Retinal pigment epithelial cell (primary cell): ENCODE results near the gene ALPL.

Experiments
- DNase-seq: peaks from one replicate; pipeline ENCODE4 v3.0.0-alpha.2; 2010; ENCODE audit warnings: low read depth
- H3K4me3 ChIP-seq: 2 replicates; pipeline ENCODE4 v1.5.1; 2011; ENCODE audit warnings: mild to moderate bottlenecking, low read length, control low read depth, moderate library complexity
- TF ChIP-seq, protein P1 (sequence below): conservative IDR thresholded peaks from 2 replicates; pipeline ENCODE4 v1.5.1; 2011; ENCODE audit warnings: low read depth, low read length, control low read depth, inconsistent platforms

The ALPL gene

DNA sequence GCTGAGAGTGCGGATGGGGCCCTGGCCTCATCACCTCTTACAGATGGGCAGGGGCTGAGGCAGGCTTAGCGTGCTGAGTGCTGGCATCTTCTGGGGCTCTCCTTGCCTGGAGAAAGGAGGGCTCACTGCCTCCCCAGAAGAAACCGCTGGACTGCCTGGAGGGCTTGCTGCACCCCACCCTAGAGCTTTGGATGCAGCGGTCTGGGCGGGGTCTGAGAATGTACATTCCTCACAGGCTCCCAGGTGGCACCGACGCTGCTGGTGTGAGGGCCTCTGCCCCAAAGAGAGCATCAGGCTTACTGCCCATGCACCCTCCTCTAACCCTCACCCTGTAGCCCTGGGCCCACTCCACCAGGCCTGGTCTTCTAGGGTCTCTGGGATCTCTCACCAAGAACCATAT, 108.8 kb downstream of the ALPL start:
- TF ChIP-seq, protein P1, sequence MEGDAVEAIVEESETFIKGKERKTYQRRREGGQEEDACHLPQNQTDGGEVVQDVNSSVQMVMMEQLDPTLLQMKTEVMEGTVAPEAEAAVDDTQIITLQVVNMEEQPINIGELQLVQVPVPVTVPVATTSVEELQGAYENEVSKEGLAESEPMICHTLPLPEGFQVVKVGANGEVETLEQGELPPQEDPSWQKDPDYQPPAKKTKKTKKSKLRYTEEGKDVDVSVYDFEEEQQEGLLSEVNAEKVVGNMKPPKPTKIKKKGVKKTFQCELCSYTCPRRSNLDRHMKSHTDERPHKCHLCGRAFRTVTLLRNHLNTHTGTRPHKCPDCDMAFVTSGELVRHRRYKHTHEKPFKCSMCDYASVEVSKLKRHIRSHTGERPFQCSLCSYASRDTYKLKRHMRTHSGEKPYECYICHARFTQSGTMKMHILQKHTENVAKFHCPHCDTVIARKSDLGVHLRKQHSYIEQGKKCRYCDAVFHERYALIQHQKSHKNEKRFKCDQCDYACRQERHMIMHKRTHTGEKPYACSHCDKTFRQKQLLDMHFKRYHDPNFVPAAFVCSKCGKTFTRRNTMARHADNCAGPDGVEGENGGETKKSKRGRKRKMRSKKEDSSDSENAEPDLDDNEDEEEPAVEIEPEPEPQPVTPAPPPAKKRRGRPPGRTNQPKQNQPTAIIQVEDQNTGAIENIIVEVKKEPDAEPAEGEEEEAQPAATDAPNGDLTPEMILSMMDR: no peak
- no peak overlapping the region for H3K4me3 ChIP-seq
- DNase-seq: no peak

DNA sequence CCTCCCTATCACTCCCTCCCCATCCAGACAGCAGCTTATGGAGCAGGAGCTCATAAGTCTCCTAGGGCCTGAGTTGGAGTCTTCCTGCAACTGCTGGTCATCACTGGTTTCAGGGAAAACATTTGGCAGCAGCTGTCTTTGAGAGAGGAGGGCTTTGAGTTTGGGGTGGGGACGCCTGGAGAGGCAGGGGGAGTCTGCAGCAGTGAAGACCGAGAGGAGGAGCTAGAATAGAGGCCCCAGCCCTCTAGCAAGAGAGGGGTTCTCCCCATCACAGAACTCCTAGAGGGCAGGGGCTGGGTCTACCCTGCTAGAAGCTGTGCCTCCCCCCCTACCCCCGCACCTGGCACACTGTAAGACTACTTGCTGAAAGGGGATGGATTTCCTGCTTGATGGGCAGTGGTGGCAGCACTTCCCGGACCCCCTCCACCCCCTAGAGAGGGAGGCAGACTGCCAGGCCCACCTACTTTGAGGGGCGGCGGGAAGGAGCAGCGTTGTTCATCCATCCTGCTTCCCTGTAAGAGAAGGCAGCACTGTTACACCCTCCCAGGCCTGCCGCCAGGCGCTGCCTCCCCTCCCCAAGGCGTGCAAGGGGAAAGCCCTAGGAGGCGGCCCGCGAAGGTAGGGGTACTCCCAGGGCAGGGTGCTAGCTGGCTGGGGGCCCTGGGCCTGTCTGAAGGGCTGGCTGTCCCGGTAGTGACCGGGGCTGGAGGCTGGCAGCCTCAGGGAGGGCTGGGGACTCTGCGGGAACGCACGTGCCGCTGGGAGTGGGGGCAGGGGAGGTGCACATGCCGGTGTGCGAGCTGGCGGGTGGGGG, 109.5 kb downstream of the ALPL start:
- DNase-seq: no peak
- H3K4me3 ChIP-seq: no peak overlapping the region
- TF ChIP-seq, protein P1: no peak

DNA sequence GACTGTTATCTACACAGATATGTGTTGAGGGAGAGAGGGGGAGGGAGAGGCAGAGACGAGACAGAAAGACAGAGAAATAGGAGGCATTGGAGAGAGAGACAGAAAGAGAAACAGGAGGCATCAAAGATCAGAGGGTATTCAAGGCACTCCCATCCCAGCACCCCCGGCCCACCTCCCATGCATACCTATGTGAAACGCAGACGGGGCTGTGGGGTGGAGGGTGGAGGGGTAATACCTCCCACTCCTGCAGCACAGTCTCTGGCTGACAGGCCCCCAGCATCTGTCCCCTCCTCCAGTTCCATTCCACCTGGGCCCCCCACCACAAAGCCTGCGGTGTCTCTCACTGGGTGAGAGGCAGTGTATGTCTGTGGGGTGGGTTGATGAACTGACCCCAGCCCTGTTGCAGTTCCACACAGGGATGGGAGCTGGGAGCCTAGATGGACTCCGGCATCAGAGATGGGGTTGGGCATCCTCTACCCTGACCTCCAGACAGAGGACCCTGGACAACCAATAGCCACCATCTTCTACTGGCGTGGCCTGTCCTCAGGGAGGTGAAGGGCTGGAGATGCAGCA, 110.2 kb downstream of the ALPL start:
- H3K4me3 ChIP-seq: no peak overlapping the region
- TF ChIP-seq, protein P1: no peak
- DNase-seq: no peak

DNA sequence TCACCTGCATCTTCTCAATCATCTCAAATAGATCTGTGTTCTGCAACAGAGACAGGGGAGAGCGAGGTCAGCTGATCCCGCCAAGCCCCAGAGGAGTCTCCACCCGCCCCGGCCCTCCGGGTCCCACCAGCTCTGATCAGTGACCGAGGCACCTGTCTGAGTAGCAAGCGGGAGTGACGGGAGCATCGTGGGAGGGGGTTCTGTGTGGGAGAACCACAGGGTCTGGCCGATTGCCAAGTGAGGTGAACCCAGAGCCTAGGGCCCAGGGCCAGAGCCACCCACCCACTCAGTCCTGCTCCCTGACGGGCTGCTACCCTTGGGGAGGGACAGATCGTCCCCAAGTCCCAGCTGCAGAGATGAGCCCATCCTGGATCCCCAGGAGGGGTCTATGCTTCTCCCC, 110.8 kb downstream of the ALPL start:
- TF ChIP-seq, protein P1: no peak
- H3K4me3 ChIP-seq: no peak overlapping the region
- no peak for DNase-seq

DNA sequence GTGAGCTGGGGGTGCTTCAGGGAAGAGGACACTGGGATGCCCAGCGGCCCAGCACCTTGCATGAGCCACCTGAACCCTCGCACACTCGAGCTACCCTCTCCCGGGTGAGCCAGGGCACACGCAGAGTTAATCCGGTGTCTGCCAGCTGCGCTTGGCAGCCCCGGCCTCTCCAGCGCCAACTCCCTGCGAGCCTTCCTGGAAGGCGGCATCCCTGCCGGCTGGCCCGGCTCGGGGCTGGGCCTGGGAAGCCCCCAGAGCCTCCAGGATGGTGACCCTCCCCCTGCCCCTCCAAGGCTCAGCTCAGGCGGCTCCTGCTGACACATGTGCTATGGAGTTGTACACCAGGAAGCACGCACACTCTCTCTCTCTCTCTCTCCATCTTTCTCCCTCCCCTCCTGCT, 111.3 kb downstream of the ALPL start:
- DNase-seq: no peak
- H3K4me3 ChIP-seq: no peak overlapping the region
- TF ChIP-seq, protein P1: no peak

DNA sequence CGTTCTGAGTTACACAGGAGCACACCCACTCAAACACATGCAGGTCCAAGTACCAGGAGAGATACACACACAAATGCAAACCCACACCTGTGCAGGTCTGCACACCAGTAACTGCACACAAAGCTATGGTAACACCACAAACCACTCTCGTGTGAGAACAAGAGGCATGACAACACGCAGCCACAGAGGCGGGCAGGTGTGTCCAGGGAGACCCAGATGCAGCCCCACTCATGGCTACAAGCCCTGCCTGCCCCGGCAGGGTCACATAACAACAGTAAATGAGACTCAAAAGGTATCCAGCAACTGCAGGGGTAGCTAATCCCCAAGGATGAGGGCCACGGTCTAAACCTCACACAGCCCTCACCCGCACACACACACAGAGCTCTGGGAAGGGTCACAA, 111.8 kb downstream of the ALPL start:
- H3K4me3 ChIP-seq: no peak overlapping the region
- no peak for DNase-seq
- TF ChIP-seq, protein P1: no peak
